ENCODE results near the gene C1GALT1. TPM values are rescaled to one million over a fixed set of nuclear protein-coding genes. Genes with fewer than 3 reads are reported as not detected.

The C1GALT1 gene
- total and polyA plus RNA-seq, 2 donors (not counting 3 experiments of a cell fraction or from before 2014, with no cell fraction given), result 18.3 to 31.1 TPM

DNA sequence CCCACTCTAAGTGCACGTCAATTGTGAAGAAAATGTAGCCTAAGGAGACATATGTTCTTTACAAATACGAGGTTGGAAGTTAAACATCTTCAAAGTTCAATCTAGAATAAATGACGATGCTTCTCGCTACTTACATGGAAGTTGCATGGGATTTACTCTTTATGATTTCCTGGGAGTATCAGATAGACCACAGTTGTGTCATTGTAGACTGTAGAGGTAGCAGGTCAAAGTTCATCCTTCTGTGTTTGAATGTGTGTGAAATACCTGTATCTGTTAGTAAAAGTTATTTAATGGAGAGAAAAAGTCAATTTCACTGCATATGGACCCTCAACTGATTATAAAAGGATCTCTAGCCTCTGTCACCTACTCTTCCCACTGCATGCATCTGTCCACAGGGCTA lies 112.6 kb downstream of the C1GALT1 start:
- no peak overlapping the region for H3K4me3 ChIP-seq (replicated peaks in 1 of 3; ENCODE audit: insufficient read depth in 1 of 3, low read depth in 1 of 3, low read length in 3 of 3)
- no peaks in the 10 kb centered on the region for H3K9me1 ChIP-seq (replicated peaks; ENCODE audit: control insufficient read depth, extremely low read depth, insufficient read depth, low read length)
- ChIA-PET CTCF (no interaction called here), POLR2A (no interaction called here)
- no peak overlapping the region for H2AFZ ChIP-seq (ENCODE audit: low read depth, low read length)
- H3K4me2 ChIP-seq (ENCODE audit: insufficient read depth, low read length), result no peak overlapping the region
- no peaks in the 10 kb centered on the region for H3K27me3 ChIP-seq (ENCODE audit: control insufficient read depth in 2 of 2, insufficient read depth in 2 of 2, low read length in 2 of 2)
- no peak for DNase-seq (ENCODE audit: low read depth, low spot score)
- no peak for FAIRE-seq
- H3K79me2 ChIP-seq (ENCODE audit: control insufficient read depth, insufficient read depth, low read length), result no peaks in the 10 kb centered on the region
- TF ChIP-seq FOS (IDR thresholded peaks at IDR 0.05; ENCODE audit: borderline replicate concordance, insufficient read depth, low read length) (no peak), JUN (IDR thresholded peaks at IDR 0.05; ENCODE audit: borderline replicate concordance, insufficient read depth, insufficient read length, low read depth) (no peak)
- no peak overlapping the region for H3K27ac ChIP-seq (ENCODE audit: insufficient read depth, low read depth, low read length)
- H4K20me1 ChIP-seq (replicated peaks; ENCODE audit: control insufficient read depth, extremely low read depth, insufficient read depth, low read length), result no peaks in the 10 kb centered on the region
- no peaks in the 10 kb centered on the region for H3K4me1 ChIP-seq (ENCODE audit: control insufficient read depth, extremely low read depth, insufficient read depth, low read length)
- no peak overlapping the region for H3K9ac ChIP-seq (replicated peaks; ENCODE audit: extremely low read depth, insufficient read depth, low read length)
- no peaks in the 10 kb centered on the region for H3K36me3 ChIP-seq (ENCODE audit: control insufficient read depth in 2 of 2, extremely low read depth in 1 of 2, insufficient read depth in 2 of 2, low read length in 2 of 2)
- intact Hi-C loops (cut with micrococcal nuclease), result no loop called here
- BruUV-seq (replicated peaks), result no TSS peak
- dilution Hi-C loops (cut with MboI; ENCODE audit: extremely low pct_ligation_motif_present, low sequenced_read_pairs), result no loop called here
- H3K9me3 ChIP-seq (replicated peaks; ENCODE audit: control insufficient read depth, insufficient read depth, low read length), result no peaks in the 10 kb centered on the region

Measured in endothelial cell of umbilical vein (primary cell).